HG03025 (cell line): Measurements from ENCODE around the gene GCNT3.

Experiments used
- ATAC-seq: cut with Tn5 transposase; IDR thresholded peaks from one replicate; pipeline ENCODE4 v1.9.1; 2021; ENCODE audit warnings: mild to moderate bottlenecking, moderate library complexity; ENCODE audit not compliant: unreplicated experiment, low FRiP score

GCNT3 gene

DNA sequence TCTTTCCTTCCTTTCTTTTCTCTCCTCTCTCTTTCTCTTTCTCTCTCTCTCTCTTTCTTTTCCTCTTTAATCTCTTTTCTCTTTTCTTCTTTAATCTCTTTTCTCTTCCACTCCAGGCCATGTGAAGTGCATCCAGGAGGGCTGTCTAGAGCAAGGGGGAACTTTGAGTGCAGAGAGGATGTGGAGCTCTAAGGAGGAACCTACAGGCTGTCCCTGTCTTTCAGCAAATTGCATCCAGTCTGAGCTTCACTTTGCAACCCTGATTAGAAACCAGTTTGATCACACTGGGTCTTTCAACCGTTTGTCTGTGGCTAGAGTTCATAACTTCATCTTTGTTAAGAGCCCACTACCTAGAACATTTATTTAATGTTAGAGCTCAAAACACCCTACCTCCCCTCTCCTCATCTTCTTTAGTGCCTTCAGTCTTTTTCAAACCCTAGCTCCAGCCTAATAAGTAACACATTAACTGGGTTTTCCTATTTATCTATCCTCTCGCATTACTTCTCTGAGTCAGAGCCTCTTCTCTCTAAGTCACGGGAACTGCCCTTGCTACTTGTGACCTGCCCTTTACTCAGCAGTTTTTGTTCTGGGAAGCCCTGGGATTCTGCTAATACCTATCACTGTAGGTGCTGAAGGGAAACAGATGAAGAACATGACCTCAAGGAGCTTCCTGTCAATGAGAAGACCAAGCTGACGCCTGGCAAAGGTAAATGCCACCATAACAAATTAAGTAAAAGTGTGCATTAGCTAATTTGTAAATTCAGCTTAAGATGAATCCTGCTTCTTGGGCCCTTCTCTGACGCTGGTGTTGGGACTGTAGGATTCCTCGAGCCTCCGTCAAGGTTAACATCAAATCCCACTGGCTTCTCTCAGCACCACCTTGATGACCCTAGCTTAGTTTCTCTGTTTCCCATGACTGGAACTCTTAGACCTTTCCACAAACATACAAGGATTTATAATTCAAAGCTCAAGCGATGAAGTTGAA is at the start of gene GCNT3:
Gene GCNT3, plus strand, starts transcription at position 508 of the 985 bp plus-strand sequence. CDS start 6,456 bp downstream, outside the sequence.
- no peak for ATAC-seq

DNA sequence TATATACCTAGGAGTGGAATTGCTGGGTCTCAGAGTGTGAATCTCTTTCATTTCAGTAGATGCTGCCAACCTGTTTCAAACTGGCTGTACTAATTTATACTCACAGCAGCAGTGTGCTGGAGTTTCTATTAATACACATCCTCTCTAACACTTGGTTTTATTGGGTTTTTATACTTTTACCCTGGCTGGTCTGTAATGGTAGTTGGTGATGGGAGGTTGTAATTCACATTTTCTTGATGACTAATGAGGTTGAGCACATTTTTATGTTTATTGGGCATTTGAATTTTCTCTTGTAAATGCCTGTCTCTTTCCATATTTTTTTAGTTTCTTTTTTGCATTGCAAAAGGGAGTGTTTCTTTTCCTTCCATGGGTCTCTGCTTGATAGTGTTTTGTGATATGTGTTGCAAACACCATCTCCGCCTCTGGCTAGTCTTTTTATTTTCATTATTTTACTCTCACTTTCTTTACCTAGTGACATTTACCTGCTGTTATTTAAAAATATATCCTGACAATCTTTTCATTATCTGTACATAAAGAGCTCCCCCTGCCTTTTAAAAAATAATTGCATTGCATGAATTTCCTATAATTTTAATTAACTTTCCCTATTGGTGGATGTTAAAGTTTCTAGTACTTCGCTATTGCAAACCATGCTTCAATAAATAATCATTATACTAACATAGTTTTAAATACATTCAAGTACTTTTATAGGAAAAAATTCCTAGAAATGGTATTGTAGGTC is 49.0 kb upstream of the GCNT3 start:
- ATAC-seq = no peak

DNA sequence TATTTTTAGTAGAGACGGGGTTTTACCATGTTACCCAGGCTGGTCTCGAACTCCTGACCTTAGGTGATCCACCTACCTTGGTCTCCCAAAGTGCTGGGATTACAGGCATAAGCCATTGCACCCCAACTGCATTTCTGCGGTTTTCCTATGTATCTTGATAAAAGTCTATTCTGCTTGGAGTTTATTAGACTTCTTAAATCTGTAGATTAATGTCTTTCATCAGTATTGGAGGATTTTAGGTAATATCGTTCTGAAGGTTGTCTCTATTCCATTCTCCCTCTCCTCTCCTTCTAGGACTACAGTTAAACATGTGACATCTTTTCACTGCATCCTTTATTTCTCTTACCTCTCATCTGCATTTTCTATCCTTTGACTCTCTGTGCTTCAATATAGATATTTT is 46.3 kb upstream of the GCNT3 start:
- no peak for ATAC-seq

DNA sequence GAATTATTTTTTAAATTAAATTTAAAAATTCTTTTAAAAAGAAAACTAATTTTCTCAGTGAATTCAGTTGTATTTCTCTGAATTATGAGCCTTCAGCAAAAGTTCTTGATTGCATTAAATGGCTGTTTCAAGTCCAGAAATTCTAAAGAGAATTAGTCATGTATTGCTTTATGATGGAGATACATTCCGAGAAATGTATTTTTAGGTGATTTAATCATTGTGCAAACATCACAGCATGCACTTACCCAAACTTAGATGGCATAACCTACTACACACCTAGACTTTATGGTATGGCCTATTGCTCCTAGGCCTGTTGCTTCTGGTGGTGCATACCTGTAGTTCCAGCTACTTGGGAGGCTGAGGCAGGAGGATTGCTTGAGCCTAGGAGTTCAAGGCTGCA is 44.3 kb upstream of the GCNT3 start:
- no peak for ATAC-seq

GRCh38 chr15:59569477-59569876 is 42.1 kb upstream of the GCNT3 start:
- no peak for ATAC-seq

DNA sequence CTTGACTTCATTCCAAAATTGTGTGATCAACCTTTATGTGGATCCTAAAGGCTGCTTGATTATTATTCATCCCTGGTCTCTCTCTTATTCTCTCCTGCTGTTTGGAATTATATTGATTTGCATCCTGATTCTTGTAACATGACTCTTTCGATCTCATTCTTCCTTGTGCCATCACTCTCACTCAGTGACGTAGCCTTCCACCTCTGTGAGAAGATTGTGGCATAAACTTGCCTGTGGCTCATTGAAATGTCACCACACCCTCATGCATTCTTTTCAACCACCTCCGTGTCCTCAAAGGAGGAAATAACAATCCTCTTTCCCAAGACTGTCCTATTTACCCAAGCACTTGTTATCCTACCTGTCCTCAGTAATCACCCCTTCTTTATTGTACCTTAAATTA is 41.3 kb upstream of the GCNT3 start:
- no peak for ATAC-seq

GRCh38 chr15:59571606-59572005 is 40.0 kb upstream of the GCNT3 start:
- no peak for ATAC-seq

GRCh38 chr15:59583088-59583487 is 28.5 kb upstream of the GCNT3 start:
- ATAC-seq = no peak

GRCh38 chr15:59587085-59587826 is 24.3 kb upstream of the GCNT3 start:
- no peak for ATAC-seq

GRCh38 chr15:59590027-59590426 is 21.6 kb upstream of the GCNT3 start:
- ATAC-seq = no peak

- no peak for ATAC-seq
These were observed 20.2 kb upstream of the GCNT3 start for GRCh38 chr15:59591356-59591755.

DNA sequence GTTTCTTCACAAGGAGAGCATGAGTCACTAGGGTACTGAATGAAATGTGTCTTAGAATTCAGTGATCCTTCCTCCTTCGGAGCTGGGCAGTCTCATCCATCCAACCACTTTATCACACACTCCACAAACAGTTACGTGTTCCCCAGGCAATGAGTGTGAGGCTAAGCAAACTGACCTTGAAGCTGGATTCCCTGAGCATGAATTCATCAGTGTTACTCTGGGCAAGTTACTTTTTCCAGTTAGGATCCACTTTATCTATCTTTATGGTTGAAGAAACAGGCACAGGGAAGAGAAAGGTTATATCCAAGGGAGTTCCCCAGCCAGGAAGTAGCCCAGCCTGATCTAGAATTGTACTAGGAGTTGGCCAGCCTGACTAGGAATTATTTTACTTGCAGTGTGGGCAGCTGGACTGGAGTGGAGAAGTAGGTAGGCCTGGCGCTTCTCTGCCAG is 17.1 kb upstream of the GCNT3 start:
- ATAC-seq = no peak

DNA sequence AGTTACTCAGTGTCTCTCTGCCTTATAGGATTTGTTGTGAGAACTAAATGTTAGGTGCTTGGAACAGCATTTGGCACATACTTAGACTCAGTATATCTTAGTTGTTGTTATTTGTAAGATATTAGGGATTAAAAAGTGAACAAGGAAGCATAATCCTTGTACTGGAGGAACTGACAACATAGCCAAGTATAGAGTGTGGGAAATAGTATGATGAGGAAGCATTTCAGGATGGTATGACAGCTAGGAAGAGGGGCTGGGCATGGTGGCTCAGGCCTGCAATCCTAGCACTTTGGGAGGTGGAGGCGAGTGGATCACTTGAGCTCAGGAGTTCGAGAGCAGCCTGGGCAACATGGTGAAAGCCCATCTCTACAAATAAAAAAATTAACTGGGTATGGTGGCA is 16.6 kb upstream of the GCNT3 start:
- ATAC-seq = no peak

DNA sequence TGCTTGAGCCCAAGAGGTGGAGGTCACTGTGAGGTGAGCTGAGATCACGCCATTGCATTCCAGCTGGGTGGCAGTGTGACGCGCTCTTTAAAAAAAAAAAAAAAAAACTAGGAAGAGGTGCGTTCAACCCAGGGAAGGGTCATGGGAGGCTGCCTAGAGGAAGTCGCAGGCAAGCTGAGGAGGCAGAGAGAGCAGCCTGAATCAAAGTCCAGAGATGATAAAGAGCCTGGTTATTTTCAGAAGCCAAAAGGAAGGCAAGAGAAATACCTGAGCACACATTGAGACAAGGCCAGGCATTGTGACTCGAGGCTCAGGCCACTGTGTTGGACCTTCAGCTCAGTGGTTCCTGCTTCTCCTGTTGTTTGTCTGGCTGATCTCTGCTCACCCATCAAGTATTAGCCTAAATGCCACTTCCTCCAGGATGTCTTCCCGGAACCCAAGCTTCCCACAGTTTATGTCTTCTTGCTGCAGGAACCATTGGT is 16.1 kb upstream of the GCNT3 start:
- ATAC-seq = no peak

- no peak for ATAC-seq
These were observed 14.9 kb upstream of the GCNT3 start for GRCh38 chr15:59596640-59597039.

- no peak for ATAC-seq
These were observed 13.1 kb upstream of the GCNT3 start for GRCh38 chr15:59598461-59598860.

GRCh38 chr15:59605994-59606393 is 5.6 kb upstream of the GCNT3 start:
- no peak for ATAC-seq

- ATAC-seq = no peak
These were observed 1.6 kb upstream of the GCNT3 start for GRCh38 chr15:59609730-59610712.

DNA sequence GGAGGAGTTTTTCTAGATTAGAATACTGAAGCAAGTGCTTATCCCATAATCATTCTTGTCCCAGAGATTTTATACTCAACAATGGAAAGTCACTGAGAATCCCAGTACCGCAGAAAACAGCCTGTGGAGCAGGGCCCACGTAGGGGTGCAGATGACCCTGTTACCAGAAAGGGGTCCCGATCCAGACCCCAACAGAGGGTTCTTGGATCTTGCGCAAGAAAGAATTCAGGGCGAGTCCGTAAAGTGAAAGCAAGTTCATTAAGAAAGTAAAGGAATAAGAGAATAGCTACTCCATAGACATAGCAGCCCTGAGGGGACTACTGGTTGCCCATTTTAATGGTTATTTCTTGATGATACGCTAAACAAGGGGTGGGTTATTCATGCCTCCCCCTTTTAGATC is 2.6 kb downstream of the GCNT3 start:
- no peak for ATAC-seq
